Inferior parietal cortex (tissue), 1 donor: Measurements from ENCODE around the gene GRIK2.
"Not testable (repeated sequence)": the region's sequence is repeated elsewhere in the genome, so short reads cannot be mapped to it uniquely, and the experiment has no call there.

ENCODE experiments used
- DNase-seq: peaks from one replicate; pipeline ENCODE4 v3.0.0-alpha.2; 2016; ENCODE audit errors: extremely low spot score

GRIK2 gene

GRCh38 chr6:101393251-101393828 is at the start of gene GRIK2:
Gene GRIK2 (plus strand): TSS chr6:101393708.
- no peak for DNase-seq

GRCh38 chr6:101344885-101345284 is 48.6 kb upstream of the GRIK2 start:
- DNase-seq = no peak

- DNase-seq = peak; percentile 20
These were observed 44.7 kb upstream of the GRIK2 start for GRCh38 chr6:101348816-101349215.

- DNase-seq = not testable (repeated sequence)
These were observed 42.9 kb upstream of the GRIK2 start for GRCh38 chr6:101350631-101351030.

- DNase-seq = no peak
These were observed 42.3 kb upstream of the GRIK2 start for GRCh38 chr6:101351173-101351572.

- no peak for DNase-seq
These were observed 41.2 kb upstream of the GRIK2 start for GRCh38 chr6:101352316-101352715.

- DNase-seq = no peak
These were observed 28.3 kb upstream of the GRIK2 start for GRCh38 chr6:101365181-101365580.

- no peak for DNase-seq
These were observed 13.6 kb upstream of the GRIK2 start for GRCh38 chr6:101379926-101380325.

GRCh38 chr6:101380897-101381630 is 12.4 kb upstream of the GRIK2 start:
- no peak for DNase-seq

GRCh38 chr6:101383747-101384146 is 9.8 kb upstream of the GRIK2 start:
- DNase-seq = not testable (repeated sequence)

- DNase-seq = no peak
These were observed 6.5 kb upstream of the GRIK2 start for GRCh38 chr6:101386982-101387381.

GRCh38 chr6:101391772-101392585 is 1.5 kb upstream of the GRIK2 start:
- DNase-seq = no peak

- DNase-seq = no peak
These were observed 800 bp upstream of the GRIK2 start for GRCh38 chr6:101392586-101393230.

- no peak for DNase-seq
These were observed 332 bp downstream of the GRIK2 start for GRCh38 chr6:101393829-101394251.

- DNase-seq = no peak
These were observed 1.4 kb downstream of the GRIK2 start for GRCh38 chr6:101394936-101395335.

- no peak for DNase-seq
These were observed 1.8 kb downstream of the GRIK2 start for GRCh38 chr6:101395345-101395744.

GRCh38 chr6:101396548-101397173 is 3.2 kb downstream of the GRIK2 start:
- peak; percentile 32 for DNase-seq

GRCh38 chr6:101397199-101397598 is 3.7 kb downstream of the GRIK2 start:
- peak; percentile 39 for DNase-seq

- peak; percentile 56 for DNase-seq
These were observed 5.5 kb downstream of the GRIK2 start for GRCh38 chr6:101398716-101399615.

GRCh38 chr6:101399616-101400162 is 6.2 kb downstream of the GRIK2 start:
- peak; percentile 30 for DNase-seq
